DND-41 (cell line): ENCODE data around the gene FJX1.

ENCODE experiments used
- EZH2 ChIP-seq: IDR thresholded peaks from 3 replicates; pipeline ENCODE4 v1.6.1; 2012; ENCODE audit warnings: borderline replicate concordance, low read depth, mild to moderate bottlenecking, moderate library complexity, low read length, inconsistent platforms; ENCODE audit not compliant: severe bottlenecking
- TF ChIP-seq, protein P1 (sequence below): IDR thresholded peaks from 2 replicates; pipeline ENCODE4 v1.5.1; 2012; ENCODE audit warnings: borderline replicate concordance, low read length, moderate library complexity, mild to moderate bottlenecking; ENCODE audit not compliant: poor library complexity, severe bottlenecking; ENCODE audit errors: extremely low read depth

DNA sequence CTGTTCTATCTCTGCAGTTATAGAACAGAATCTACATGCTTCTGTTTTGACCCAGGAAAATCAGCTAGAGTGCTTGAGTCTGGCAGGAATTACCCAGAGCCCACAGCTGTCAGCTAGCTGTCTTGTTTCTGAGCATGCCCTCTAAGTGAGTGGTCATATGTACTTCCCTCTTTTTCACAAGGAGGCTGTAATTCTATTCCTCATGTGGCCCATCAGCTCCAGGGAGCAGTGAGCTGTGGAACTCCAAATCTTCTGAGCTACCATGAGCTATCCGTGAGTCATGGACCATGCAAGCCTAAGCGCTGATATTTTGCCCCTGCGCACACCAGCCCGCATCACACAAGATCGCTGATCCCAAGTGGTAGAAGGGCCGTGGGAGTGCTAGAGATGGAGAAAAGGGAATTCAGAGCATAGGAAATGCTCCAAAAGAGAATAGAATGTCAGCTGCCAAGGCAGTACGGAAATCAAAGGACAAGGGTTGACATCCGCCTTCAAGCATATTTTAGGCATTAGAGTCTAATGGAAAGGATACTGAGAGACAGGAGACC lies 5.4 kb downstream of the FJX1 start:
- TF ChIP-seq, protein P1, sequence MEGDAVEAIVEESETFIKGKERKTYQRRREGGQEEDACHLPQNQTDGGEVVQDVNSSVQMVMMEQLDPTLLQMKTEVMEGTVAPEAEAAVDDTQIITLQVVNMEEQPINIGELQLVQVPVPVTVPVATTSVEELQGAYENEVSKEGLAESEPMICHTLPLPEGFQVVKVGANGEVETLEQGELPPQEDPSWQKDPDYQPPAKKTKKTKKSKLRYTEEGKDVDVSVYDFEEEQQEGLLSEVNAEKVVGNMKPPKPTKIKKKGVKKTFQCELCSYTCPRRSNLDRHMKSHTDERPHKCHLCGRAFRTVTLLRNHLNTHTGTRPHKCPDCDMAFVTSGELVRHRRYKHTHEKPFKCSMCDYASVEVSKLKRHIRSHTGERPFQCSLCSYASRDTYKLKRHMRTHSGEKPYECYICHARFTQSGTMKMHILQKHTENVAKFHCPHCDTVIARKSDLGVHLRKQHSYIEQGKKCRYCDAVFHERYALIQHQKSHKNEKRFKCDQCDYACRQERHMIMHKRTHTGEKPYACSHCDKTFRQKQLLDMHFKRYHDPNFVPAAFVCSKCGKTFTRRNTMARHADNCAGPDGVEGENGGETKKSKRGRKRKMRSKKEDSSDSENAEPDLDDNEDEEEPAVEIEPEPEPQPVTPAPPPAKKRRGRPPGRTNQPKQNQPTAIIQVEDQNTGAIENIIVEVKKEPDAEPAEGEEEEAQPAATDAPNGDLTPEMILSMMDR = no peak
- no peak for TF ChIP-seq EZH2
